CD4-positive, alpha-beta memory T cell (primary cell): ENCODE measurements around the gene TXLNA. TPM values are rescaled to one million over a fixed set of nuclear protein-coding genes. Genes with fewer than 3 reads are reported as not detected.
A peak's percentile ranks its signal among the peaks of the same experiment; 100 is the strongest.

ENCODE experiments used
- CTCF ChIA-PET: fragments of 350-600 bp; sonication (Branson Sonifier 250); formaldehyde crosslinking; loops from one replicate; lab custom pipeline; 2021; ENCODE audit warnings: inconsistent platforms; ENCODE audit not compliant: partially characterized antibody; lab: Charles Lee
- POLR2A ChIA-PET: fragments of 350-600 bp; sonication (Branson Sonifier 250); formaldehyde crosslinking; loops from one replicate; lab custom pipeline; 2021; ENCODE audit not compliant: partially characterized antibody; lab: Charles Lee
- DNase-seq, 5 donors: peaks; one replicate each; pipeline versions ENCODE4 v3.0.0 to v3.0.0-alpha.2; 2020 to 2022; ENCODE audit warnings: mixed read lengths in 1 of 5
- H3K27ac ChIP-seq: one replicate; pipeline ENCODE4 v1.7.0; 2013; ENCODE audit warnings: low read depth, low read length
- H3K27me3 ChIP-seq: 2 replicates; pipeline ENCODE4 v1.7.0; 2013; ENCODE audit warnings: mild to moderate bottlenecking, low read length, moderate library complexity; ENCODE audit not compliant: insufficient read depth
- H3K36me3 ChIP-seq: 2 replicates; pipeline ENCODE4 v1.7.0; 2013; ENCODE audit warnings: mild to moderate bottlenecking, low read length, moderate library complexity; ENCODE audit not compliant: insufficient read depth
- H3K4me1 ChIP-seq: 2 replicates; pipeline ENCODE4 v1.7.0; 2013; ENCODE audit warnings: mild to moderate bottlenecking, low read length, moderate library complexity; ENCODE audit not compliant: insufficient read depth
- H3K4me3 ChIP-seq, 2 donors: one replicate each; pipeline ENCODE4 v1.7.0; 2013; ENCODE audit warnings: low read length in 2 of 2, mild to moderate bottlenecking in 1 of 2
- H3K9me3 ChIP-seq, 2 donors: one replicate each; pipeline ENCODE4 v1.7.0; 2013; ENCODE audit warnings: low read length in 2 of 2, control low read depth in 1 of 2; ENCODE audit not compliant: control insufficient read depth in 1 of 2
- H3K27ac Mint-ChIP-seq, 7 donors: one replicate each; pipeline ENCODE4 v1.8.0; 2020 to 2021; ENCODE audit warnings: mixed read lengths in 7 of 7, mild to moderate bottlenecking in 6 of 7, inconsistent platforms in 3 of 7, moderate library complexity in 3 of 7
- H3K27me3 Mint-ChIP-seq, 2 donors: one replicate each; pipeline ENCODE4 v1.8.0; 2020 to 2021; ENCODE audit warnings: mixed read lengths in 2 of 2
- H3K36me3 Mint-ChIP-seq, 2 donors: one replicate each; pipeline ENCODE4 v1.8.0; 2020 to 2021; ENCODE audit warnings: mixed read lengths in 2 of 2, inconsistent platforms in 1 of 2, mild to moderate bottlenecking in 1 of 2
- H3K4me1 Mint-ChIP-seq, 4 donors: one replicate each; pipeline ENCODE4 v1.8.0; 2020 to 2021; ENCODE audit warnings: mixed read lengths in 4 of 4, mild to moderate bottlenecking in 1 of 4
- H3K4me3 Mint-ChIP-seq, 8 donors: one replicate each; pipeline ENCODE4 v1.8.0; 2020 to 2021; ENCODE audit warnings: mixed read lengths in 8 of 8, mild to moderate bottlenecking in 7 of 8, moderate library complexity in 6 of 8, inconsistent platforms in 3 of 8
- H3K9me3 Mint-ChIP-seq, 8 donors: one replicate each; pipeline ENCODE4 v1.8.0; 2020 to 2021; ENCODE audit warnings: mixed read lengths in 8 of 8, mild to moderate bottlenecking in 5 of 8, inconsistent platforms in 3 of 8, moderate library complexity in 1 of 8
- intact Hi-C: fragments of 100-400 bp; cut with micrococcal nuclease; formaldehyde crosslinking; loops from one replicate; pipeline ENCODE4 v1.15.1; 2023
- polyA plus RNA-seq, 2 donors: library from polyadenylated mRNA; unstranded; fragments of 300-500 nt; fragmentation: Illumina TruSeq; gene quantifications; one replicate each; pipeline ENCODE4 v1.2.3, GENCODE V29; 2021
- total RNA-seq, 2 experiments: library from RNA; stranded (reverse); gene quantifications; one replicate each; pipeline ENCODE4 v1.2.3, GENCODE V29; 2021

TXLNA gene
- total and polyA plus RNA-seq, 4 experiments from 2014 or later: 21.8 to 43.4 (median 37.5) TPM

DNA sequence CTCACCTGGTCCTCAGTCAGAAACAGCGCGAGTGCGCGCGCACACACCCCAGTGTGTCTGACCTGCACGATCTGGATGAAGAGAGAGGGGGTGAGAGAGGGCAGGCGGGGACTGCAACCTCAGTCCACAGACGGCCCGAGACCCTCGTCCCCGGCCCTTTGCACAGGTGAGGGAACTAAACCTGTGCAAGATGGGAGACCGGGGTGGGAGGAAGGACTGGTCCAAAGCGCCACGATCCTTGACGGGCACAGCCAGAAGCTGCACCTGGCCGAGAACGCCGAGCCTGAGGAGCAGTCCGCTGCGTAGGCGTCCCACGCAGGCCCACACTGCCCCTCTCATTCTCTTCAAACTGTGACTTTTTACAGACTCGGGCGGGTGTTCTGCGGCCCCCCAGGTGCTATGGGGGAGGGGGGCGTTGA lies 25.5 kb downstream of the TXLNA start:
- H3K9me3 Mint-ChIP-seq: no peaks in the 10 kb centered on the region
- H3K4me1 Mint-ChIP-seq: peaks cover 20 to 55% (median 39%) of the 10 kb centered on the region in 4 donors
- POLR2A ChIA-PET: interaction anchor here (0.6 to 3.3 kb wide), 14 partner anchors 11 to 446 kb away, joined by 3 to 29 read pairs (median 8); partner anchors contain the start of genes BSDC1, HDAC1, RBBP4 and TMEM39B
- DNase-seq: no peak
- intact Hi-C loops: loop anchor here (1.0 to 10.0 kb wide), 4 partner anchors 17 to 440 kb away; partner anchors contain the start of genes ADGRB2, EIF3I, TMEM234 and TMEM39B
- H3K36me3 ChIP-seq: no peaks in the 10 kb centered on the region
- H3K36me3 Mint-ChIP-seq: peaks cover 0 to 4% of the 10 kb centered on the region in 2 donors
- H3K4me3 ChIP-seq: peak overlapping the region in 1 of 2 donors; percentile 73
- H3K27me3 ChIP-seq: no peaks in the 10 kb centered on the region
- peak overlapping the region; percentile 63 for H3K27ac ChIP-seq
- no peaks in the 10 kb centered on the region for H3K9me3 ChIP-seq
- no peaks in the 10 kb centered on the region for H3K27me3 Mint-ChIP-seq
- CTCF ChIA-PET: interaction anchor here (0.6 to 4.0 kb wide), 3 partner anchors 11 to 43 kb away, joined by 6 to 30 read pairs (median 6); no protein-coding TSS in a partner anchor
- H3K27ac Mint-ChIP-seq: peak overlapping the region; percentile 83 to 95 (median 92)
- H3K4me3 Mint-ChIP-seq: peak overlapping the region; percentile 86 to 91 (median 89)
- peaks cover 43% of the 10 kb centered on the region for H3K4me1 ChIP-seq

DNA sequence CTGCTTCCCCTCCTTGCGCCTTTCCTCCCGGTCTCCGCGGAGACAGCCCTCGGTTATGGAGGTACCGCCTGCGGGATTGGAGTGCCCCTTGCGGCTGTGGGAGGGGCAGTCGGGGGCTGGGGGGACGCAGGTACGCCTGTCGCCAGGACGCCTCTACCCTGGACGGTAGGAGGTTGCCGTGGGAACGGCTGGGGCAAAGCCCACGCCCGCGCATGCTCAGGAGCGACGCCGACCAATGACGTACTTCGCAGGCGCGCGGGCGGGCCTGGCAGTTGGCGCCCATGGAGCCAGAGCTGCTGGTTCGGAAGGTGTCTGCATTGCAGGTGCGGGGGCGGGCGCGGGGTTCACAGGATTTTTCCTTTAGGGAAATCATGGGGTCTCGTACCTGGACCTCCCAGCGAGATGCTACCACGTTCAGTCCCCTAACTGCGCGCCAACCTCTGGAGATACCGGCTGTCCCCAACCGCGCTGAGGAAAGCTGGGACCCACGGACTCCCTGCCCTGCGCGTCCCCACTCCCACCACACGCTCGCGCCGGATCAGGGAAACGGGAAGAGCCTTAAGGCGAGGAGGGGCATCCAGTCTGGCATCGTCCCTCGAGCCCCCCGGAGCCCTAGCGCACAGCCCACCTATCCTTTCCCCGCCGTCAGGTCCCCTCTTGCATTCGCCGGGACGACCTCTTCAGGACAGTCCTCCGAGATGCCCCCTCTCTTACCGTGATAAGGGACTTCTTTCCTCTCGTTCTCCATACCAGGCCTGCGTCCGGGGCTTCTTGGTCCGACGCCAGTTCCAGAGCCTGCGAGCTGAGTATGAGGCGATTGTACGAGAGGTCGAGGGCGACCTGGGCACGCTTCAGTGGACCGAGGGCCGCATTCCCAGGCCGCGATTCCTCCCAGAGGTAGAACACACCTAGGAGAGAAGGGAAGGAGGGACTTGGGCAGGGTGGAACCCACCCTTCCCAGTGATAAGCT lies 26.2 kb downstream of the TXLNA start, which contains the start of gene IQCC:
TSS of gene IQCC (plus strand) at position 271 of the 970 bp plus-strand sequence. CDS start at position 282, 11 bp downstream.
- H3K9me3 Mint-ChIP-seq: no peaks in the 10 kb centered on the region
- CTCF ChIA-PET: interaction anchor here (1.3 to 4.0 kb wide), 3 partner anchors 10 to 43 kb away, joined by 5 to 30 read pairs (median 6); no protein-coding TSS in a partner anchor
- intact Hi-C loops: loop anchor here (1.0 to 10.0 kb wide), 4 partner anchors 17 to 441 kb away; partner anchors contain the start of genes ADGRB2, EIF3I, TMEM234 and TMEM39B
- H3K36me3 Mint-ChIP-seq: peaks cover 0 to 2% of the 10 kb centered on the region in 2 donors
- H3K4me3 Mint-ChIP-seq: peak within 1 kb of the TSS; percentile 86 to 91 (median 89)
- peak; percentile 84 to 86 (median 86) for DNase-seq
- peak within 1 kb of the TSS; percentile 83 to 95 (median 92) for H3K27ac Mint-ChIP-seq
- H3K4me1 Mint-ChIP-seq: peaks cover 15 to 48% (median 33%) of the 10 kb centered on the region in 4 donors
- Histone ChIP-seq H3K4me1 (peaks cover 39% of the 10 kb centered on the region), H3K4me3 (peak within 1 kb of the TSS; percentile 71 to 73), H3K9me3 (no peaks in the 10 kb centered on the region), H3K36me3 (no peaks in the 10 kb centered on the region), H3K27ac (peak within 1 kb of the TSS; percentile 63), H3K27me3 (no peaks in the 10 kb centered on the region)
- H3K27me3 Mint-ChIP-seq: no peaks in the 10 kb centered on the region
- POLR2A ChIA-PET: interaction anchor here (0.6 to 3.3 kb wide), 17 partner anchors 9 to 445 kb away, joined by 3 to 29 read pairs (median 7); partner anchors contain the start of genes BSDC1, HDAC1, MARCKSL1 and RBBP4

DNA sequence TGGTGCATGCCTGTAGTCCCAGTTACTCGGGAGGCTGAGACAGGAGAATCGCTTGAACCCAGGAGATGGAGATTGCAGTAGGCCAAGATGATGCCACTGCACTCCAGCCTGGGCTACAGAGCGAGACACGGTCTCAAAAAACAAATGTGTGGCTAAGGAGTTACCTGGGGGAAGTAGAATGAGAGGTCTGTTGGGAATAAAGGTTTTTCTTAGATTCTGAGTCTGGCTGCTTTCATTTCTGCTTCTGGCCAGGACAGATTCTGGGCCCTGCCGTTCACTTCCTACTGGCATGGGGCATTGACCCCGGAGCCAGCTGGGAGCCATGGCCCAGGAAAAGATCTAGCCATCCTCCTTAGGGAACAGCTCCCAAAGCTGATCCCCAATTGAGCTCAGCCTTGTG lies 29.0 kb downstream of the TXLNA start:
- ChIA-PET POLR2A (interaction anchor here (1.5 kb wide), 1 partner anchor 8 kb away, joined by 5 read pairs; the partner anchor contains the start of gene CCDC28B), CTCF (interaction anchor here (0.8 to 5.0 kb wide), 3 partner anchors 8 to 39 kb away, joined by 3 to 30 read pairs (median 15); partner anchors contain the start of gene FAM167B)
- H3K27ac ChIP-seq: no peak overlapping the region
- Mint-ChIP-seq H3K9me3 (no peaks in the 10 kb centered on the region), H3K4me1 (peaks cover 7 to 32% (median 18%) of the 10 kb centered on the region in 4 donors), H3K4me3 (peak overlapping the region in 1 of 8 donors; percentile 10), H3K27ac (peak overlapping the region in 1 of 7 donors; percentile 36), H3K27me3 (no peaks in the 10 kb centered on the region), H3K36me3 (no peaks in the 10 kb centered on the region)
- no peak overlapping the region for H3K4me3 ChIP-seq
- no peak for DNase-seq
- H3K27me3 ChIP-seq: no peaks in the 10 kb centered on the region
- H3K36me3 ChIP-seq: no peaks in the 10 kb centered on the region
- H3K9me3 ChIP-seq: no peaks in the 10 kb centered on the region
- peaks cover 23% of the 10 kb centered on the region for H3K4me1 ChIP-seq
- intact Hi-C loops: loop anchor here (10.0 kb wide), 2 partner anchors 134 to 444 kb away; partner anchors contain the start of genes ADGRB2 and TMEM39B

DNA sequence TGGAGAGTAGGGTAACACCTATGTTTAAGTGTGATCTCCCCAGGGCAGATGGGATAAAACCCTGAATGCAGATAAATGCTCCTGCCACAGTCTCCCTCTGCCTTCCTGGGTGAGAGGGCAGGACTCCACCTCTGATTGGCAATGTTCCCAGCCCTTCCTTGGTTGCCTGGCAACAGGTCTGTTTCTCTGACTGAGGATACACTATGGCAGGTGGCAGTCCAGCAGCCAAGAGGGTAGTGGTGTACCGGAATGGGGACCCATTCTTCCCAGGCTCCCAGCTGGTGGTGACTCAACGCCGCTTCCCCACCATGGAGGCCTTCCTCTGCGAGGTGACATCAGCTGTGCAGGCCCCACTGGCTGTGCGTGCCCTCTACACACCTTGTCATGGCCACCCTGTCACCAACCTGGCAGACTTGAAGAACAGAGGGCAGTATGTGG lies 29.4 kb downstream of the TXLNA start, which contains the start of gene DCDC2B:
TSS of gene DCDC2B (plus strand) at position 199 of the 438 bp plus-strand sequence. CDS start at position 204, 5 bp downstream.
- Histone ChIP-seq H3K36me3 (no peaks in the 10 kb centered on the region), H3K9me3 (no peaks in the 10 kb centered on the region), H3K27me3 (no peaks in the 10 kb centered on the region), H3K4me1 (peaks cover 23% of the 10 kb centered on the region), H3K4me3 (no peak within 1 kb of the TSS), H3K27ac (no peak within 1 kb of the TSS)
- CTCF ChIA-PET: interaction anchor here (0.8 to 5.0 kb wide), 3 partner anchors 12 to 39 kb away, joined by 3 to 15 read pairs (median 3); partner anchors contain the start of gene FAM167B
- no peaks in the 10 kb centered on the region for H3K36me3 Mint-ChIP-seq
- no peaks in the 10 kb centered on the region for H3K27me3 Mint-ChIP-seq
- peak within 1 kb of the TSS in 2 of 8 donors; percentile 25 to 48 for H3K4me3 Mint-ChIP-seq
- POLR2A ChIA-PET: interaction anchor here (1.0 to 1.5 kb wide), 2 partner anchors 8 to 127 kb away, joined by 3 to 5 read pairs; partner anchors contain the start of genes CCDC28B and MARCKSL1
- H3K4me1 Mint-ChIP-seq: peaks cover 7 to 32% (median 15%) of the 10 kb centered on the region in 4 donors
- peak within 1 kb of the TSS in 4 of 7 donors; percentile 32 to 78 (median 41) for H3K27ac Mint-ChIP-seq
- no peak for DNase-seq
- H3K9me3 Mint-ChIP-seq: no peaks in the 10 kb centered on the region
- intact Hi-C loops: loop anchor here (10.0 kb wide), 2 partner anchors 134 to 444 kb away; partner anchors contain the start of genes ADGRB2 and TMEM39B

DNA sequence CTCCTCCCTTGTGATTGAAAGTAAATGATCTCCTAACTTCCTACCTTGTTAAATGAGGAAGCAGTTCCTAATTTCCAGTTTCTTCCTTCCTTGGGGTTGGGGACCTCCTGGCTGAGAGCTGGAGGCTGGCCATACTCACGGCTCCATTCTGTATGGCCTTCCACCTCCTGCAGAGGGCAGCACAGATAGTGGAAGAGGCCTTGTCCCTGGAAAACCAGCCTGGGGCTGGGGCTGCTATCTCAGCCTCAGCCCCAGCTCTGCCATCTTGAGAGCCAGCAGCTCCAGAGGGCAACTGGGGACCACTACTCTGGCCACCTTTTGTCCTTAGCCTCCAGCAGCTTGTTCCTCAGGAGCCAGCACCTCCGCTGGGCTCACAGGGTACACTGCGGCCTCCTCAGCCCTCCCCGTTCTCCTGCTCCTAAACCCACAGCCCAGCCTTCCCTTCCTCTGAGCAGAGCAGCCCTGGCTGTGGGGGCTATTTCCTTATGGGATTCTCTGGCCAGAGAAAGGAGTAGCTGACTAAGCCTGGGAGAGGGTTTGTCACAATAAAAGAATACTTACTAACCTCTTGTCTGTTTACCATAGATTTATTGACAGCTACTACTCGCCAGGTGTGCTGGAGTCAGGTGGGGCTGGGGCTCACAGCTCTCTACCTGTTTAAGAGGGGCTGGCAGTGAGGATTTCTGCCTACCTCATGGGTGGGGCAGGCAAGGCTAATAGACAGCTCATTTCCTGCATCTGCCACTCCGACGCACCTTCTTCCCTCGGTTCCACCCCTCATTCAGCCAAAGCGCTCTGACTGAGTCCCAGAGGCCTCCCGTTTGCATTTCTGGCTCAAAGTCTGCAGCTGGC lies 36.4 kb downstream of the TXLNA start:
- Histone ChIP-seq H3K9me3 (no peaks in the 10 kb centered on the region), H3K27me3 (no peaks in the 10 kb centered on the region), H3K27ac (no peak overlapping the region), H3K4me1 (peaks cover 17% of the 10 kb centered on the region), H3K4me3 (no peak overlapping the region), H3K36me3 (peaks cover 4% of the 10 kb centered on the region)
- intact Hi-C loops: loop anchor here (1.0 to 2.0 kb wide), 4 partner anchors 75 to 198 kb away; no protein-coding TSS in a partner anchor
- POLR2A ChIA-PET: interaction anchor here (0.5 to 4.1 kb wide), 25 partner anchors 10 to 178 kb away, joined by 3 to 29 read pairs (median 4); partner anchors contain the start of genes BSDC1, CCDC28B, HDAC1 and IQCC
- Mint-ChIP-seq H3K36me3 (peaks cover 4 to 25% of the 10 kb centered on the region in 2 donors), H3K27me3 (no peaks in the 10 kb centered on the region), H3K9me3 (no peaks in the 10 kb centered on the region), H3K4me1 (peaks cover 13 to 37% (median 25%) of the 10 kb centered on the region in 4 donors), H3K4me3 (peak overlapping the region in 3 of 8 donors; percentile 21 to 66 (median 58)), H3K27ac (peak overlapping the region; percentile 38 to 90 (median 72))
- CTCF ChIA-PET: interaction anchor here (0.6 to 5.8 kb wide), 60 partner anchors 8 to 204 kb away, joined by 3 to 87 read pairs (median 8); partner anchors contain the start of genes BSDC1, CCDC28B, FAM167B and HDAC1
- DNase-seq: peak; percentile 45 to 65 (median 56)
